ENCODE data around the gene ARL8A.

DNA sequence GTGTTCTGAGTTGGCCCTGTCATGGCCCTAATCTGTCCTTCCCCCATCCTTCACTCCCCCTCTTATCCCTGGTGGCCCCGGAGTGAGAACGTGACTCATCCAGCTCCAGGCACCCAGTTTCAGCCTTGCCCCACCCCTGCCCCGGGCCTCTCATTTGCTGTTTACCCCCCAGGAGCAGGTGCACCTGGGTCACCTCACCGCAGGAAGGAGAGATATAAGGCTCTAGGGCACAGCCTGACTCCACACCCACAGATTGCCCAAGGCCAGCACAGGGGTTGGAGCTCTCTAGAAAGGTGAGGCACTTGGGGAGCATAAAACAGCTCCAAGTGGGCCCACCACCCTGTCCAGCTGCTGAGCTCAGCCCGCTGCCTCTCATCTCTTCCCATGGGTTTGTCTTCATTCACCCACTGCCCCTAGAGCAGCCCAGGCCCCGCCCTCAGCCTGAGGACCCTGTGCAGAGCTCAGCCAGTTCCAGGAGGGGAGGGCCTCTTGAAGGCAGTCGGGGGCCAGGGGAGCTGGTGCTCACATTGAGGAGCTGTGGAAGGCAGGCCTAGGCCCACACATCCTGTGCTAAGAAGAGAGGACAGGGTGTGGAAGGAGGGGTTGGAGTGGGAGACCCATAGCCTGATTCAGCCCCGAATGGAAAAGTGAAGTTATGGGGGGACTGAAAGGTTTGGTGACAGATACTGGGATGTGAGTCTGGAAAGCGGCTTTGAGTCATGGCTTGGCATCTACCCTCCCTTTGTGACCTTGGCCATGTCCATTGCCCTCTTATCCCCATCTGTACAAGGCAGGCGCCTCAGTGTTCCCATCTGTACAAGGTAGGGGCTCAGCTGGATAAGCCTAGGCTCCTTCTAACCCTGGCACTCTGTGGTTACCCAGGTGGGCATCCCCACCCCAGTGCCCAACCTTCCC lies 37.9 kb downstream of the ARL8A start:
- TF ChIP-seq, protein P1, sequence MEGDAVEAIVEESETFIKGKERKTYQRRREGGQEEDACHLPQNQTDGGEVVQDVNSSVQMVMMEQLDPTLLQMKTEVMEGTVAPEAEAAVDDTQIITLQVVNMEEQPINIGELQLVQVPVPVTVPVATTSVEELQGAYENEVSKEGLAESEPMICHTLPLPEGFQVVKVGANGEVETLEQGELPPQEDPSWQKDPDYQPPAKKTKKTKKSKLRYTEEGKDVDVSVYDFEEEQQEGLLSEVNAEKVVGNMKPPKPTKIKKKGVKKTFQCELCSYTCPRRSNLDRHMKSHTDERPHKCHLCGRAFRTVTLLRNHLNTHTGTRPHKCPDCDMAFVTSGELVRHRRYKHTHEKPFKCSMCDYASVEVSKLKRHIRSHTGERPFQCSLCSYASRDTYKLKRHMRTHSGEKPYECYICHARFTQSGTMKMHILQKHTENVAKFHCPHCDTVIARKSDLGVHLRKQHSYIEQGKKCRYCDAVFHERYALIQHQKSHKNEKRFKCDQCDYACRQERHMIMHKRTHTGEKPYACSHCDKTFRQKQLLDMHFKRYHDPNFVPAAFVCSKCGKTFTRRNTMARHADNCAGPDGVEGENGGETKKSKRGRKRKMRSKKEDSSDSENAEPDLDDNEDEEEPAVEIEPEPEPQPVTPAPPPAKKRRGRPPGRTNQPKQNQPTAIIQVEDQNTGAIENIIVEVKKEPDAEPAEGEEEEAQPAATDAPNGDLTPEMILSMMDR (IDR thresholded peaks at IDR 0.05) = no peak
- TF ChIP-seq EZH2 (IDR thresholded peaks at IDR 0.05; ENCODE audit: borderline replicate concordance, insufficient read depth, low read depth, low read length, poor library complexity, severe bottlenecking) = no peak

Measured in B cell (primary cell).